HCT116 (cell line): Measurements from ENCODE around the gene STAU1.

Experiments
- CBX3 ChIP-seq: IDR thresholded peaks from 2 replicates; pipeline ENCODE4 v1.6.1; 2012; ENCODE audit warnings: low read depth
- CEBPB ChIP-seq: IDR thresholded peaks from 2 replicates; pipeline ENCODE4 v1.6.1; 2012; ENCODE audit warnings: low read depth
- CTCF ChIP-seq, 3 experiments: fragments of 200-600 bp in 1 of 3; sonication (generic) in 1 of 3; IDR thresholded peaks in 2 of 3; conservative IDR thresholded peaks in 1 of 3; 2 replicates each; pipeline ENCODE4 v1.5.1; 2012 to 2017; ENCODE audit warnings: low read depth in 2 of 3, low read length in 2 of 3, antibody characterized with exemption in 1 of 3, borderline replicate concordance in 1 of 3, control low read depth in 1 of 3, mild to moderate bottlenecking in 1 of 3, mixed read lengths in 1 of 3, mixed run types in 1 of 3, moderate library complexity in 1 of 3; ENCODE audit not compliant: insufficient read depth in 1 of 3
- ELF1 ChIP-seq: IDR thresholded peaks from 2 replicates; pipeline ENCODE4 v1.6.1; 2012; ENCODE audit warnings: low read depth, borderline replicate concordance
- EZH2 ChIP-seq: fragments of 200-600 bp; sonication (generic); IDR thresholded peaks from 2 replicates; pipeline ENCODE4 v1.6.1; 2017; ENCODE audit warnings: antibody characterized with exemption, mixed run types
- EZH2phosphoT487 ChIP-seq: fragments of 200-600 bp; IDR thresholded peaks from 2 replicates; pipeline ENCODE4 v1.6.1; 2018; ENCODE audit warnings: antibody characterized with exemption, borderline replicate concordance
- FOSL1 ChIP-seq: IDR thresholded peaks from 2 replicates; pipeline ENCODE4 v1.6.1; 2012; ENCODE audit warnings: low read depth
- MAX ChIP-seq: IDR thresholded peaks from 2 replicates; pipeline ENCODE4 v1.6.1; 2012
- POLR2A ChIP-seq: IDR thresholded peaks from 2 replicates; pipeline ENCODE4 v1.7.0; 2011; ENCODE audit warnings: borderline replicate concordance; ENCODE audit not compliant: insufficient read depth, insufficient read length; ENCODE audit errors: extremely low read depth
- POLR2AphosphoS5 ChIP-seq: IDR thresholded peaks from 2 replicates; pipeline ENCODE4 v1.6.1; 2011; ENCODE audit warnings: mild to moderate bottlenecking, low read depth, low read length, moderate library complexity
- TCF7L2 ChIP-seq: IDR thresholded peaks from 2 replicates; pipeline ENCODE4 v1.7.0; 2011; ENCODE audit warnings: borderline replicate concordance, inconsistent platforms; ENCODE audit not compliant: insufficient read depth, insufficient read length; ENCODE audit errors: extremely low read depth
- YY1 ChIP-seq: IDR thresholded peaks from 2 replicates; pipeline ENCODE4 v1.6.1; 2011; ENCODE audit warnings: low read length, low read depth, moderate library complexity, mild to moderate bottlenecking; ENCODE audit not compliant: insufficient replicate concordance; ENCODE audit errors: extremely low read depth
- ZBTB33 ChIP-seq: IDR thresholded peaks from 2 replicates; pipeline ENCODE4 v1.6.1; 2011; ENCODE audit warnings: mild to moderate bottlenecking, low read length, moderate library complexity; ENCODE audit not compliant: insufficient replicate concordance; ENCODE audit errors: extremely low read depth
- ZNF274 ChIP-seq: fragments of 200-500 bp; sonication (Bioruptor generic); IDR thresholded peaks from 2 replicates; pipeline ENCODE4 v1.6.1; 2014; ENCODE audit warnings: mild to moderate bottlenecking, low read depth, low read length, inconsistent platforms

- no peak for TF ChIP-seq EZH2phosphoT487
- no peak for TF ChIP-seq POLR2A
- no peak for TF ChIP-seq CTCF (IDR thresholded peaks at IDR 0.05 in 2 of 3, conservative IDR thresholded peaks at IDR 0.05 in 1 of 3; ENCODE audit: borderline replicate concordance in 1 of 3, insufficient read depth in 1 of 3, low read depth in 2 of 3, low read length in 2 of 3)
- no peak for TF ChIP-seq YY1
- TF ChIP-seq CBX3, result no peak
- TF ChIP-seq MAX, result no peak
- TF ChIP-seq POLR2AphosphoS5, result no peak
- TF ChIP-seq CEBPB, result no peak
- TF ChIP-seq ZBTB33, result no peak
- no peak for TF ChIP-seq FOSL1
- no peak for TF ChIP-seq ELF1
- TF ChIP-seq EZH2, result no peak
- no peak for TF ChIP-seq ZNF274
- no peak for TF ChIP-seq TCF7L2
Observed at GRCh38 chr20:49122920-49123319, 65.2 kb downstream of the STAU1 start.
